ENCODE results near the gene MYH9. TPM values are rescaled to one million over a fixed set of nuclear protein-coding genes. Genes with fewer than 3 reads are reported as not detected.

Gene MYH9
- total RNA-seq, 1 donor from 2014 or later, result 1,511 TPM

DNA sequence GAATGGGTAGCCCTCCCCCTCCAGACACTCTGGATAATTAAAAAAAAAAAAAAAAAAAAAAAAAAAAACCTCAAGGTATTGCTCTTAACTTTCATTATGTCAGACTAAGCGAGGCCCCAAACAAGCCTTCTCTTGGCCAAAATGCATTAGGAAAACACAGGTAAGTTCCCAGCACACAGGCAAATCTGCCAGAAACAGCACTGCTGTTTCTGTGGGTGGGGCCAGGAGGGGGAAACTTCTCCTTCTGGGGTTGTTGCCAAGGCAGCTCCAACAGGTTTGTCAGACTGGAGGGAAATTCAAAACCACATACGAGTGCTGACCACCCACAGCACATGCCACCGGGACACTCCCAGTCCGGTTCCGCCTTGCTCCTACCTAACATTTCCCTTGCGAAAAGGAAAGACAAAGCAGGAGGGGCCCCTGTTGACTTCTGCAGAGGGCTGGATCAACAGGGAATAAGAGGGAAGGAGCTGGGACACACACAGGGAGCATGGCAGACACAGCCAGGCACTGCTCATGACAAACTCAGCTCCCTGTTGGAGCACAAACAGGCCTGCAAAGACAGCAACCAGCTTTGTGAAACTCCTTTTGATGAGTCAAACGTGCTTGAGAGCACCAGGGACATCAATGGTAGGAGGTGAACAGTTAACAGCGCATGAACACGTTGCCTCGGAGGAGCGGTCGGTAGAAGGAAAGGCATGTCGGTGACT, 55.0 kb downstream of the MYH9 start:
- DNase-seq (ENCODE audit: low read depth, low spot score), result no peak

DNA sequence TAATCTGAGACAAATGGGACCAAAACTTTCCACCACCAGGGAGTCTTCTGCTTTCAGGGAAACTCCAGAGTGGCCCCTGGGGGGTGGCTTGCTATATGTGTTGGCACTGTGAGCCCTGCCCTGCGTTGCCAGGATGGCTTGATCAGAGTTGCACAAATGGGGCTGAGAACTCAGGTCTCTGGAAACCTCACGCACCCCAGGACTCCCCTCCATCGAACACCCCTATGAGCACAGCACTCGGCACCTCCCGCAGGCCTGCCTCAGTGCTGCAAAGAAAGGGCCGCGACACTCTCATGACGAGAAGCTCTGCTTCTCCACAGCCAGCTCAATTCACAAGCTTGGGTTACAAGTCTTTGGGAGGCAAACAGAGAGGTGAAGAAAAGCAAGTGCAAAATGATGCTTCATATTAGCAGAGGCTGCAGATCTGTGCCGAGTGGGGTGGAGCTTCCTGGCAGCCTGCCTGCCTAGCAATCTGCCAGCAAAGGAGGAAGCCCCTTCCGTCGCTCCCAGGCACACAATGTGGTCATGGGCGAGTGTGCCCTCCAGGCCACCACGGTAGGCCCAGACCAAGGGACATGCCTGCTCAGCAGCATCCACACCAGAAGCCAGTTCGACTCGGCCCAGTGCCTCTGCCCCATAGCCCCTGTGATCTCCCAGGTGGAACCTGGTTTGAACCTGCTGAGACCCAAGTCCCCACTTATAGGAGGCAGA, 55.7 kb downstream of the MYH9 start:
- no peak for DNase-seq (ENCODE audit: low read depth, low spot score)

DNA sequence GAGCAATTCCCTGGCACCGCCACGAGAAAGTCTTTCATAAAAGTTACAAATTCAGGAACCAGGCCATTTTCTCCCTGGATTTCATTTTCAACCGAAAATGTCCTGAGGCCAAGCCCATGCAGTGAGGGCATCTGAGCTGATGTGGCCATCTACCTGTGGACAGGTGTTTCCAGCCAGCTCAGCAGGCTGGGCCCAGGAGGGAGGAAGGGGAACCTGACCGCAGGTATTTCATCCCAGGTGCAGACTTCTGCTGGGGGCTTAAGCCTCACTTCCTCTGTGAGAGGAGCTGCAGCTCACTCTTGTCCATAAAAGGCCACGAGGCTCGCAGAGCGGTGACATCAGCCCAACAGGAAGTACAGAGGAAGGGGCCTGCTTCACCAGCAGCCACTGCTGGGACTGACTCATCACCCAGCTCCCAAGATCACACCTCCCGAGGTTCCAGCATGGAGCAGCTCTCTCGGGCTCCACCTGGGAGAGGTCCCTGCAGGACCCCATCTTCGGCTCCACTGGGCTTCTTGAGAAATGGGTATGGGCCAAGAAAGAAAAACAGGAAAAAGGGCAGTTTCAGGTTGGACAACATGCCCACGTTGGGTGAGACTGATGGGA, 56.4 kb downstream of the MYH9 start:
- DNase-seq (ENCODE audit: low read depth, low spot score), result peak; percentile 94

DNA sequence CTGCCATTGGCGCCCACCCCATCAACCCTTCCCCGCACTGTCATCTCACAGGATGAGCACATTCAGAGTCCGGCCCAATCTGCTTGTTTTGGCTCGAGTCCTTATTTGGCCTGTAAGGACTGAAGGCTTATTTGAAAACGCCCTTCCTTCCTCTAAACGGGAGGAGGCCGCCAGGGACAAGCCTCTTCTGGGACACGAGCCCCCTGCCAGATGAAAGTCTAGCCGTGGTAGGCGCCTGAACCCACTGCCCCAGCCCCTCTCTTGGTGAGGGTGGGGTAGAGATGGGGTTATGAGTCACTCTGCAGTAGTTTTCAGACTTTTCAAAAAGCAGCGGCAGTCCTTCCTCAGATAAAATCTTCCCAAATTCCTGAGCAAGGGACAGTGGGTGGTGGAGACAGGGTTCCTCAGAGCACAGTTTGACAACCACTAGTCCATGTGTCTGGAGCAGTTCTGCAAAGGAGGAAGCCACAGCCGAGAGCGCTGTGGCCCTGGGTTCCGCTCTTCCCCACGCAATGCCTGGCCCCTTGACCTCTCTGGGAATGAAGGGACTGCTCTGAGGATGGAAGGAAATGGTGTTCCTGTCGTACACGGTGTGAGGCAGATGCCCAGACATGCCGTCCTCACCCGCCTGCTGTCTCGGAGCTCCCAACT, 57.0 kb downstream of the MYH9 start:
- DNase-seq (ENCODE audit: low read depth, low spot score), result no peak

DNA sequence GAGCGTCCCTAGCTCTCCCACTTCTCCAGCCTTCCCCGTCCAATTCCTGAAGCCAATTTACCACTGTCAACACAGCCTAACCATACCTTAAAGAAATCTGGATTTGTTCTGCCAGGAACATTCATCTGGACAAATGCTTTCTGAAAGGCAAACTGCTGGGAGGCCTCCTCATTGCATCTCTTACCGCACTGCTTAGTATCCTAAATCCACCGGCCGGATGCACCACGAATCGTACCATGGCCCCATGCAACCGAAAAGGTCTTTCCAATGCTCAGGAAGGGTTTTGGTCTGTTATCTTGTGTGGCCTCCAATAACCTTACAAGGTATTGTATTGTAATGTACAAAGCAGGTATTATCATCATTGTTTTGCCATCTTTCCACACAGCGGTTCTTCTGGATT, 57.6 kb downstream of the MYH9 start:
- no peak for DNase-seq (ENCODE audit: low read depth, low spot score)

DNA sequence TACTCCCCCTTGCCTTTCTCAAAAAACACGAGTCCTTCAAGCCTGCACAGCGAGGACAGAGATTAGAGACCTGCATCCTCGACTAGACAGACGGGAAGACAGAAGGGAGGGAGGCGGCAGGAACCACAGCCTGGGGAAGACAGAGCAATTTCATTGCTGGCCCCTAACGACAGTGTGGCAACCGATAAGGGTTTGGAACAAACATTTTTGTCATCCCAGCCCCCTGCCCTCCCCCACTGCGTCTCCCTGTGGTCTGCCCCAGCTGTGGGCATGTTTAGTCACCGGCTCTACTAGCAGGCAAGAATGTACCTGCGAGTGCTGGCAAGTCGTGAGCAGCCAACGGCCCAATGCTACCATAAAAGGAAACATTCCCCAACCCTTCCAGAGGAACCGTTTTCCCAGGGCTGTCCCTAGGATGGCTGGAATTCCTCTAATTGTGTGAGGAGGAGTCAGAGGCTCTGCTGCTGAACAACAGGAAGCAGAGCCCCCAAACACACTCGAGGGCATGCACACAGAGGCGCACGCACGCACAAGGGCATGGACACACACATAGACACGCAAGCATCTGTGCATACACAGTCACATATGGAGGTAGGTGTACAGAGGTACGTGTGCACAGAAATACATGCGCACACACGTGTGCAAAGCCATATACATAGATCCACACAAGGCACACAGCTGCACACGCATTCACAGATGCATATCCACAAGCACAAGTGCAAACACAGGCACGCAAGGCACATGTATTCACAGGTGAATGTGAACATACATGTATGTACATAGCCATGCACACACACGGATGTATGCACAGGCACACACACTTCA, 58.3 kb downstream of the MYH9 start:
- peak; percentile 96 for DNase-seq (ENCODE audit: low read depth, low spot score)

DNA sequence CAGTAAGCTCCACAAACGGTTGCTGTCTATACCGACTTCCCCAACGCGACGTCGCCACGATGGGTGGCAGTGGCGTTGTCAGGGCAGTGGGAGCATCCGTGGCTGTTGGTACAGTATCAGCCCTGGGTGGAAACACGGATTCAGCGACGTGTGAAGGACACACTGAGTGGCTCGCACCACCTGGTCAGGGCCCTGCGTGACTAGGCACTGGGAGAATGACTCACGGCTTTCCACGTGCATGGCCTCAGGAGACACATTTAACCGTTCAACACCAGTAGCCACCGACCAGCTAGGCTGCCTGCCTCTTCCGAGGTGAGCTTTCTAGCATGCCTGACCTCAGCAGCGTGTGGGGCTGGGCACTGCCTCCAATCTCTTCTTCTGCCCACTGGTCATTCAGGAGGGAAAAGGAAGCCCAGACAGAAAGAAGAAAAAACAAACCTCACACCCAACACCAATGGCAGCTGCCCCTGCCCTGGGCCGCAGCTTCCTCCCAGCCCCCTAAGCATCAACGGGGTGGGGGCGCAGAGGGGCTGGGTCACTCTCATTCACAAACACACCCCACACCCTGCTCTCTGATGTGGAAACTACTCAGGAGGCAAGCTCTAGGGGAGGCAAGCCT, 59.0 kb downstream of the MYH9 start:
- DNase-seq (ENCODE audit: low read depth, low spot score), result no peak

DNA sequence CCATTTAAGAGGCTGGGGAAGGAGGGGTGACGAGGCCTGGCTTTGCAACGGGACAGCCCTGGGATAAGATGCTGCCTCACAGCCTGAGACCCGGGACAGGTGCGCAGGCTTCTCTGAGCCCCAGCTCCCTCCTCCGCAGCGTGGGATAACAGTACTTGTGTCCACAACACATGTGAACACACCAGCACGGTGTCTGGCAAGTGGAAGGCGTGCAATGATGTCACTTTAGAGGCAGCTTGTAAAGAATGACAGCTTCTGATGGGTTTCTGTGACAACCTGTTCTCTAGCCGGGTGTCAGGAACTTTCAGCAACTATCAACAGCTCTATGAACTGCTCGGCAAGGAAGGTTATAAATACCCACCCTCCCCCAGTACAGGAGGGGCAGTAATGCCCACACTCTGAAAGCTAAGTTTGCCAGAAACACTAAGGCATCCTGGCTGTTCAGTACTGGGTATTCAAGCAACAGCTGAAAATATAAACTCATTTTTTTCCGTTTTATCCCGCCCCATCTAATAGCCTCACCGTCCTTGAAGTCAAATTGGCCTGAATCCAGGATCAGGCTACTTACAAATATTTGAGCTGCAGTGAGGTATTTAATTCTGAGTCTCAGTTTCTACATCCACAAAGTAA, 59.7 kb downstream of the MYH9 start:
- DNase-seq (ENCODE audit: low read depth, low spot score), result no peak

DNA sequence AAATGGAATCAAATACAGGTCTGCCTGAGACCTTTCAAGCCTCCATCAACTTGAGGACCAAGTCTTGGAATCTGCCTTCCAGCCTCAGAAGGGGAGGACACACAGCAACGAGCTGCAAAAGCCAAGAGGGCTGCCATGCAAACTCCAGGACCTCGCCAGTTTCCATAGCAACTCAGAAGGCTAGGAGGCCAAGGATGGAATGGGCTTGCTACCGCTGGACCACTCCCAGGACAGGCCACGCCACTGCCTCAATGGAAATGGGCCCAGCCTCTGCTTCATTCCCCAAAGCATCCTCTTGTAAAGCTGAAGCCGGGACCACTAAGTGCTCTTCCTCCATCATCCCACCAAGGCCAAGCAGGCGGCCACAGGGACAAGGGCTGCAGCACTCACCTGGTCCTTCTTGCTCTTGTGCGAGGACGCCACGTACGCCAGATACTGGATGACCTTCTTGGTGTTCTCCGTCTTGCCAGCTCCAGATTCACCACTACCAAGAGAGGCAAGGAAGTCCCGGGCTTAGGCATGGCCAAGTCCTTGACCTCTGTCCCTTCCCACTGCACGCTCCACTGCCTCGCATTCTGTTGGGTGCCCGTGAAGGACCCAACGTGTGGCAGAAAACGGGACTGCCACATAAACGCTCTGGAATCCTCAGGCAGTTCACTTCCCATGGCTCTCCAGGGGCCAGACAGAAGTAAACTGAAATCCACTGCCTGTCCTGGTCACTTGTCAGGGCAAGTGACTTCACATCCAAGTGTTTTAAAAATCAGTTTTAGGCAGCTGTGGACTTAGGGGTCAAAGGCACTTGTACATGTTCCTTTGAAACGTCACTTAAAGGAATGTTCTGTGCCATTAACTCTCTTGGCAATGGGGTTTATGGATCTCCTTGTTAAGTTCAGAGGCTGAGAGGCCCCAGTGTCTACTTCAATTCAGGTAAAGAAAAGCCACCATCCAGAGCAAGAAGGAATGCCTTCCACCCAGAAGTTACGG, 61.3 kb downstream of the MYH9 start:
- DNase-seq (ENCODE audit: low read depth, low spot score), result no peak

DNA sequence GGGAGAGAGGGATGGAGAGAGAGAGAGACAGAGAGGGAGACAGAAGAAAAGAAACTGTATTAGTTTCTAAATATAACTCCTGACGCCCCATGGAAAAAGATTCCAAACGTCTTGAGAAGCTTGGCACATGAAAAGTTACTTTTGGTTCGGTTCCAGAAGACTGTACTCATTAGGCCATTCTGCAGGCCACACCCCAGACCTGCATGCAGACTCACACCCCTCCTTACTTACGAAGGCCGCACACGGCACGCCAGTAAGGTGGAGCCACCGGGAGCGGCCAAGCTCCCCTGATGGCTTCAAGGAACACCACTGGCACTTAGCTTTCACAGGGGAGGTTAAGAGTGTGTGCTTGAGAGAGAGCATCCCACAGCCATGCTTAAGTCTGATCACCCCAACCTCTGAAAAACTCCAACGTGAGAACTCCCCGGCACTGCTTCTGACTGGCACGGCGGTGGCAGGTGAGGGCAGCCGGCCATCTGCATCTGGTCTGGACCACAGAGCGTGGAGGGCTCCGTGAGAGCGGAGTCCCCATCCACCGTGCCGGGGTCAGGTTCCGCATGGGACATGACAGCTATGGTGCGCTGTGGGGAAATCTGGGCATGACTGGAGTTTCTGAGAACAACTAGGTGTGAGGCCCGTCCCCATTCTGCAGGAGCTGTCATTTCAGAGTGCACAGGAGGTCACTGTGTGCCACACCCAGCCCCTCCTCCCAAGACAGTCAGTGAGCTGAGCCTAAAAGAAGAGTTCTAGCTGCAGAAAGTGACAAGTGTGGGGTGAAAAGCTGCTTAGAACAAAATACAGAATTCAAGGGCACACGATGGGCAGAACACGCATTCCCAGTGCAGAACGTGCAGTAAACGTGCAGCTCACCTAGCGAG, 62.4 kb downstream of the MYH9 start:
- no peak for DNase-seq (ENCODE audit: low read depth, low spot score)

DNA sequence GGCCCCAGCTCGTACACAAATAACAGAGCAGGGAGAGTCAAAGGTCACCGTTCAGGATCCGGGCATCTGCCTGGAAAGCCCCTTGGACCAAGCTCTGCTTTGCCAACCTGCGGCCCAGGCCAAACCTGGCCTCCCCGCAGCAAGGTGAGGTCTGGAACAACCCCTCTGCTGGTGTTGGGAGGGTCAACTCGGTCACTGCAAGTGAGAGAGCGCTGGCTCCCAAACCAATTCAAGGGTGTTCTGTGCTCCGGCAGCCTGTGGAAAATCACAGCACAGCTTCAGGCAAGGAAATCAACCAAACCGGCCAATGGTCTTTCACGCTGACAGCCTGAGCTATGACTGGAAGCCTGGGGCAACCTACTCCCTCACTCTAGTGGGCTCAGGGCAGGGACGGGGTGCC, 63.4 kb downstream of the MYH9 start:
- DNase-seq (ENCODE audit: low read depth, low spot score), result no peak

DNA sequence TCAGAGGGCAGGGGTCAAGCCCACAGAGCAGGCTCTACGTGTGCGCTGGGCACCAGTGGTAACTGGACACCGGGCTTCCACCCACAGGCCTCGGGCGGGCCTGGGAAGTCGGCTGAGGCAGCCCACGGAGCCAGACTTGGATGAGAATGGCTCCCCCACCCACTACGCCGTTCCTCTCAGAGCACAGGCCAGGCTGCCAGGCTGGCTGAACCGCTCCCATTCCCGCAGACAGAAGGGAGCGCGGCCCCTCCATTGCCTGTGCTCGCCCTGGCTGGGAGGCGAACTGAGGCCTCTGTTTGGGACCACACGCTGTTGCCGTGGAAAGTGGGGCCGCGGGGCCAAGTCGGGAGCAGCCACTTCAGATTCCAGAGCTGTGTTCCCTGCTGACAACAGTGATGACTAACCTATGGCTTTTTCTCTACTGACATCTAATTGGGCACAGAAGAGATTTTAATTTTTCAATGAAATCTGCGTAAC, 63.9 kb downstream of the MYH9 start:
- DNase-seq (ENCODE audit: low read depth, low spot score), result no peak

DNA sequence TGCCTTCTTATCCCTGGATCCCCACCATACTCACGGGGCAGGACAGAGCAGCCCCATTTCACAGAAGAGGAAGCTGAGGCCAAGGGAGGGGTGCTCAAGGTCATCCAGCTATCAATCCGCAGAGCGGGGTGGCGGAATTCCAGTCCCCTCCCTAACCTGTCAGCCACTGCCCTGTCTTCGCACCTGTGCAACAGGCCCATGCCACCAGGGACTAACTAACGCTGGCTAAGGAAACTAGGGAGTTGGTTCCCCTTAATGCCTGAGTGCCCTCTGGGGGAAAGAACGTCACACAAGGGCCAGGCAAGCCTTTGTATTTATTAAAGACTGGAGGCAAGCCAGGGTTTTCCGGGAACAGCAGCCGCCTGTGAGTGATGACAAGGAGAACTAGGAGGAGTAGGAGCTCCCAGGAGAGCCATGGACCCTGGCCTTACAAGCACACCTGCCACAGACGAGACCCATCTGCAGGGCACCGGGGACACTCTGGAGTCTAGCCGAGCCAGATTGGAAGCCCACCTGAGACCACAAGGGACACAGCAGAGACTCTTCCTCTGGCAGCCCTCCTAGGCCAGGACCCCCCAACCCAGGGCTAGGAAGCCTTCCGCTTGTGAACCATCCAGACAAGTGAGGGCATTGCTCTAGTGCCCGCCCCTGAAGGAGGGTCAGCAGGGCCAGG, 64.4 kb downstream of the MYH9 start:
- DNase-seq (ENCODE audit: low read depth, low spot score), result peak; percentile 79

DNA sequence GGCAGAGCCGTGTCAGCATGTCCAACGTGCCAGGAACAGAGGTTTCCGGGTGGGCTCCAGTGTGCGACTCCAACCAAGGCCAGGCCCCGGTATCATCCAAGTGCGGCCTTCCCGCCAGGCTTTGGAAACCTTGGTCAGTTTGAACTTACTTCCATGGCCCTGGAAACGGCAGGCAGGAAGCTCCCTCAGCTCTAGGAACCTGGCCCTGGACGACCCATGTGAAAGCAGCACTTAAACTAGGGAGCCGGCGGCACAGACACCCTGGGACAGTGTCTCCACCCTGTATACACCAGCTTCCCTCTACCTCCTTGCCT, 65.2 kb downstream of the MYH9 start:
- no peak for DNase-seq (ENCODE audit: low read depth, low spot score)

DNA sequence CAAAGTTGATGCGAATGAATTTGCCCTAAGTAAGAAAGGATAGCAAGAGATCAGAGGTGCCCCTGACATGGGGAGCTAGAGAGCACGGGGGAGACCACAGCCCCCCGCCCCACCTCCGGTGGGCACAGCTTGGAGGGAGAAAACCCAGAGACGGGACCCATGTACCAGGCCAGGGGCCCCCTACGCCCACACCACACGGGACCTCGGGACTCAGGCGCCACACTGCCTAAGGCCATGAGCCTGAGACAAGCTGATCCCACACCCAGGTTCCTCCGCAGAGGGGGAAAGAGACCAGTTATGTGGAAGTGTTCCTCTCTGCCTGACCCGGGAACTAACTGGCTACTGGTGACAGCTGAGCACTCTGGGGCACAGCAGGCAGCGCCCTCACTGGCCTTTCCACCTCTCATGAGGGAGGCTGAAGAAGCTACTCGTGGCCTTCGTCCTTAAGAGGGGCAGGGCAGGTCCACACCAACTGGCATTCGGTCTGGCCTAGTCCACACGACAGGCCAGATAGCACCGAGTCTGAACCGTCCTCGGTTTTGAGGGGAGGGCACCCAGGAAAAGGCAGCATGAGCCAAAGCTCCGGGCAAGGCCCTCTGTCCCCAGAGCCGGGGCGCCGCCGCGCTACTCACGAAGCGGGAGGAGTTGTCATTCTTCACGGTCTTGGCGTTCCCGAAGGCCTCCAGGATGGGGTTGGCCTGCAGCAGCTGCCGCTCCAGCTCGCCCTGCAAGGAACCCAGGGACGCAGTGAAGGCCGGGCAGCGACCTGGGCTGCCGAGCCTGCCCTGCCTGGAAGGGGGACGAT, 65.8 kb downstream of the MYH9 start:
- no peak for DNase-seq (ENCODE audit: low read depth, low spot score)

DNA sequence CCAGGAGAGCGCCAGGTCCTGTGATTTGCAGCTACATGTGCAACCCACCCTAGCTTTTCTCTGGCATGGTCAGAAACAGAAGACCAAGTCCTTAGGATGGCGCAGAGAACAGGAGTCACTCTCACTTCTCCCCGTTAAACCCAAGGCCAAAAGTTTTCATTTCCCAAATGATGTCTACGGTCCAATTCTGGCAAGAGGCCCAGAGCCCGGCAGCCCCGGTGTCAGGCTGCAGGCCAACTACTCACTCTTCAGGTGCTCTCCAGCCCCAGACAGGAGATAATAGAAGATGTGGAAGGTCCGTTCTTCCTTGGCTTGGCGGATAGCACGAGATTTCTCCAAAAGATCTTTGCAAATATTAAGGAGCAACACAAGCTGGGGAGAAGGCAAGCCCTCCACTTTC, 67.2 kb downstream of the MYH9 start:
- no peak for DNase-seq (ENCODE audit: low read depth, low spot score)
